Kidney tubule cell (primary cell): ENCODE measurements around the gene MON2.
"Not testable (repeated sequence)": the region's sequence is repeated elsewhere in the genome, so short reads cannot be mapped to it uniquely, and the experiment has no call there.

Experiments used
- DNase-seq: peaks from one replicate; pipeline ENCODE4 v3.0.0-alpha.2; 2018; ENCODE audit warnings: low spot score

MON2 gene

DNA sequence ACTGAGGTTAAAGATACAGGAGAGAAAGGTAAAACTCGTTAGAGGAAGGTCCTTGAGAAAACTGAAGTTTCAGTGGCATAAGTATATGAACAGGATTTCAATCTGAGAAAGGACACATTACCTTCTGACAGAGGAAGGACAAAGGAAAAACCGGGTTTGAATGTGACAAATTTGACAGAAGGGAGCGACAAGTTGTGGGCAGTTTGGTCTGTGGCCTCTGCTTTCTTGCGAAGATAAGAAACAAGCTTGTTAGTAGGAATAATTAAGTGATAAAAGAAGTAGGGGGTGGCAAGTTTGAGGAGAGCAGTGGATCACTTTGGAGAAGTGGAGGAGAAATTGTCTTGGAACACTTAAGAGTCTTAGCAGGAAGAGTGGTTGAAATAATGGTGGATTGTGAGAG lies 5.1 kb downstream of the MON2 start:
- DNase-seq, result no peak

DNA sequence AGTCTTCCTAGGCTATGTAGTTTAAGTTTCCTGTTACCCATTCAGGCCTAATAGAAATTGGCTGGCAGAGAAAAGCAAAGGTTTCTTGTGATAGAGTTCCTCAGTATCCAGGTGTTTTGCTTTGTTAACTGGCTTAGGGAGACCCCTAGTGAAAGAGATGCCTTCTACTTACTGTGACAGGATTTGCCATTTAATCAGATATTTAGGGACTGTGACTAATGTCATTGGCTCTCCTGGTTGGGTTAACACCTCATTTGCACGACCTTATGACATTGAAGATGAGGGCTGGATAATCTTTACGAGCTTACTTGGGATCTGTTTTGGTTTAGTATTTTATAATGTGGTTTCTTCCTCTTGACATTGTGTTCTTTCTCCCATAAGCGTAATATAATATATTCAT lies 5.8 kb downstream of the MON2 start:
- peak; percentile 15 for DNase-seq

DNA sequence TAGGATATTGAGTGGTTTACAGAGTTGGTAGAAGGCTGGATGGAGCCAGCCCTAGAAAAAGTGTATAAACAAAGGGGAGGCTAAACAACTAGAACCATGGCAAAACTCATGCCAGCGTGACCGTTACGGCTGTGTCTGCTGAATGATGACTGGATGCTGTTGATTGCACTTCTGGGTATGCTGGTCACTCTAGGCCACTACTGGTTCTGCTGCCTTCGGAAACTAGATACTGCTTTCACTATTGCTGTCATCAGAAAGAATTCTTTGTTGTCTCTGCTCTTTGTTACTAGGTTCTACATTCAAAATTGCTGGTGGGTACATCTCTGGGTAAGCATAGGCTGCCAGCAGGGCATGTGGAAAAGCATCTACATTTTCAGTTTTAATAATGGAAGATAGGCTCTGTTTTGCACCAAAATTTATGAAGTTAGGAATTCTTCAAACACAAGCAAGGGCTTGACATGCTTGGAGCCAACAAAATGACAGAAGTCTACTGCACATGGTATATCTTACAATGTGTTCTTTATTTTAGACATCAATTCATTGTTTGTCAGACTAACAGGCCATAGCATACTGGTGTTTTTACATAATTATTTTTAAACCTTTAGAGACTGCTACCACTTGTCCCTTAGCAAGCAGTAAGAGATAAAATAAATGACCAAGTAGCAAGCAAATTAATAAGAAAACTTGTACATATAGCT lies 15.4 kb downstream of the MON2 start:
- DNase-seq, result peak; percentile 69

DNA sequence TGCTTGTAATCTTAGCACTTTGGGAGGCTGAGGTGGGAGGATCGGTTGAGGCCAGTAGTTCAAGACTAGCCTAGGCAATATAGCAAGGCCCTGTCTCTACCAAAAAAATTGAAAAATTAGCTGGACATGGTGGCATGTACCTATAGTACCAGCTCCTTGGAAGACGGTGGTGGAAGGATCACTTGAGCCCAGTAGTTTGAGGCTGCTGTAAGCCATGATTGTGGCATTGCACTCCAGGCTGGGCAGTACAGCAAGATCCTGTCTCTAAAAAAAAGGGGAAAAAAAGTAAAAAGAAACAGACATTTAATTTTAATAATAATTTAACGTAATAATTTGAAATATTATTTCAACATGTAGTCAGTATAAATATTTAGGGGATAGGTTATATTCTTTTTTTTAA lies 16.1 kb downstream of the MON2 start:
- no peak for DNase-seq

DNA sequence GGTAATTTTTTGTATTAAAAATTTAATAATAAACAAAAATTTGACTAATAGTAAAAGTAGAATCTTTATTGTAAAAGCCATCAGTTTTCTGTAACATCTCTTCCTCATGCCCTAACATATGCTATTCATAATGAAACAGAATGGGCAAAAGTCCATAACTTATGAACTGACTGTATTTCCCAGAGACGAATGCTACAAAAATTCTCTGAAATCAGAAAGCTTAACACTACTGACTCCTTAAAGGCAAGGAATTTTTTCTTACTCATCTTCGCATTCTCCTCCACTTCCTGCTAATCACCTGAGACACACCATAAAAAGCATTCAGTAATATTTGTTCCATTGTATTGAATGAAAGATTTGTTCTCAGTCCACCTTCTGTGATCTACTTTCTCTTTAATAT lies 17.6 kb downstream of the MON2 start:
- peak; percentile 76 for DNase-seq

DNA sequence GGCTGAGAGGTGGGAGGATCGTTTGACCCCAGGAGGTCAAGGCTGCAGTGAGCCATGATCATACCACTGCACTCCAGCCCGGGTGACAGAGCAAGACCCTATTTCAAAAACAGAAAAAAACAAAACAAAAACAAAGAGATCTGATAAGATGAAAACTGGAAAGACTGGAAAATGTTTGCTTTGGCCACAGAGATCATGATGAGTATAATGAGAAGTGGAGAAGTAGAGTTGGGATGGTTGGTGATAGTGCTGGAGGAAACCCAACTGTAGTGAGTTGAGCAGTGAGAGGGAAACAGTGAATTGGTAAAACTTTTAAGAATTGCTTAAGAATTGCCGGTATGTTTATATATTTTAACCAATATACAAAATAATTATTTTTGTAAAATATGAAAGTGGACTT lies 39.2 kb downstream of the MON2 start:
- DNase-seq, result no peak

DNA sequence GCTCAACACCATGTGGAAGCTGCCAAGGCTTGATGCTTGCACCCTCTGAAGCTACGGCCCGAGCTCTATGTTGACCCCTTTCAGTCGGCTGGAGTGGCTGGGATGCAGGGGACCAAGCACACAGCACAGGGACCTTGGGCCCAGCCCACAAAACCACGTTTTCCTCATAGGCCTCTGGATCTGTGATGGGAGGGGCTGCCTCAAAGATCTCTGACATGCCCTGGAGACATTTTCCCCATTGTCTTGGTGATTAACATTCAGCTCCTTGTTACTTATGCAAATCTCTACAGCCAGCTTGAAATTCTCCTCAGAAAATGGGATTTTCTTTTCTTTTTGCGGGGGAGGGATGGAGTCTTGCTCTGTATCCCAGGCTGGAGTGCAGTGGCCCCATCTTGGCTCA lies 46.3 kb downstream of the MON2 start:
- no peak for DNase-seq

DNA sequence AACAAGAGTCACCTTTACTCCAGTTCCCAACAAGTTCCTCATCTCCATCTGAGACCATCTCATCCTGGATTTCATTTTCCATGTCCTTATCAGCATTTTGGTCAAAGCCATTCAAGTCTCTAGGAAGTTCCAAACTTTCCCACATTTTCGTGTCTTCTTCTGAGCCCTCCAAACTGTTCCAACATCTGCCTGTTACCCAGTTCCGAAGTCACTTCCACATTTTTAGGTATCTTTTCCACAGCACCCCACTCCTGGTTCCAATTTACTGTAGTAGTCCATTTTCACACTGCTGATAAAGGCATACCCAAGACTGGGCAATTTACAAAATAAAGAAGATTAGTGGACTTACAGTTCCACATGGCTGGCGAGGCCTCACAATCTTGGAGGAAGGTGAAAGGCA lies 47.5 kb downstream of the MON2 start:
- not testable (repeated sequence) for DNase-seq

DNA sequence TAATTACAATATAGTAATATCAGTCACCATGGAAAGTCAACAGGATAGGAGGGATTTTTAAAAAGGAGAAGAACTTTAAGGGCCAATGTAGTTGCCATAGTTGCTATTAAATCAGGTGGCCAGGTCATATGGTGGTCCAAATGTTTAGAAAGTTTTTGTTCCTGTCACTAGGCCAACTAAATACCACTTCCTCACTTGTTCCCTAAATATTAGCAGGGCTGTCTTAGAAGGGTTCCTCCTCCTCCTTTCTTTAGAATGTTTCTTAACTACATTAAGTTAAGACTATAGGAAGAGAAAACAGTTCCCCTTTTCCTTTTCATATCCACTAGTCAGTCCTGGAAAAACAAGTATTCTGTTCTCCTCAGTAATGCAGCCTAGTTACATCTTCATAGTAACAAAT lies 50.3 kb downstream of the MON2 start:
- DNase-seq, result no peak

DNA sequence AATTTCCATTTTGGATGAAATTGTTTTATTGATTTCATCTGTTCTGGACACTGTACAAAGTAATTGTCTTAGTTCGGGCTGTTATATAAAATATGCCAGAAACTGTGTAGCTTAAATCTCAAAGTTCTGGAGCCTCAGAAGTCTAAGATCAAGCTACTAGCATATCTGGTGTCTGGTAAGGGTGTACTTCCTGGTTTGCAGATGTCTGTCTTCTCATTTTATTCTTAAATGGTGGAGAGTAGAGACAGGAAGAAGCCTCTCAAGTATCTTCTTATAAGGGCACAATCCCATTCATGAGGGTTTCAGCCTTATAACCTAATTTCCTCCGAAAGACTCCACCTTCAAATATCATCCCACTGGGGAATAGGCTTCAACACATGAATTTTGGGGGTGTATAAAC lies 51.3 kb downstream of the MON2 start:
- DNase-seq, result no peak

DNA sequence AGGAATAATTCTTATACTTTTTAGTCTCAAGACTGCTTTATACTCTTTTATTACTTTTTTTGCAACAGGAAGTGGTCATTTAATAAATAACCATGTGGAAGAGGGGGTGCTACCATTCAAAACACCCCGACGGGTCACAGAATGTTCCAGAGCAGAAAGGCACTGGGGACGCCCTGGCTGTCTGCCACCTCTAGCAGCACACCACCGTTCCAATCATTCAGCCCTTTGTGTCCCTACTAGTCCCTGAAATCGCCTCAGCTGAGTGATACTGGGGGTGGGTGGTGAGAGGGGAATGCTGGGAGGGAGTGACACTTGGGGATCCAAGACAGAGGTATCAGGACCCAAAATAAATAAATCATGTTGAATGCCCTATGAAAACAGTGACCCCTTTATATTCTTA lies 52.4 kb downstream of the MON2 start:
- DNase-seq, result no peak

DNA sequence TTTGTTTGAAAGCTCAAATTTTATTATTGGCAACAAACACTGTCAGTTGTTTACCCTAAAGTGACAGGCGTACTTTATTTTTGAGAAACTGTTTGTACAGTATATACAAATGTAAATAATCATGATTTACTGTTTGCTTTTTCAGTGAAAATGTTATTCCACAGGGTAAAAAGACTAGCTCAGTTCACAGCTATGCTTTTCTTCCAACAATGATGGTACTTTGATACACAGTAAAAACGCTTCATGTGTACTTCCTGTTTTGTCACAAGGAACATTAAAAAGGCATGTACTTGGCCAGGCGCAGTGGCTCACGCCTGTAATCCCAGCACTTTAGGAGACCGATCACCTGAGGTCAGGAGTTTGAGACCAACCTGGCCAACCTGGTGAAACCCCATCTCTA lies 53.7 kb downstream of the MON2 start:
- no peak for DNase-seq

DNA sequence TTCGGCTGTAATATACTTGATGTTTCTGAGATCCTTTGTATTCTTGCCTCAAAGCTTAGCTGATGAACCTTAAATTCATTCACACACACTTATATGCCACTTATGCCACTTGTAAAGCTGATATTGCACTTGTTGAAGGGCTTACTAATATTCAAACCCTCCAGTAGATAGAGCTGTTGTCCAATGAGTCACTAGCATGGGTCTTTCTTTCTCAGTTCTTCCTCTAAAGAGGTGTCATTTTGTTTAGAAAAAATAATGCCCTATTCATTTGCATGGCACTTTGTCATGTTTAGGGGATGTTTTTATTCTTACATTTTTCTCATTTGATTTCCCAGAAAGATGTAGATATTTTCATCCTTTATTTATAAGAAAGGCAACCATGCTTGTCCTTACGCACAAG lies 56.4 kb downstream of the MON2 start:
- DNase-seq, result peak; percentile 41

DNA sequence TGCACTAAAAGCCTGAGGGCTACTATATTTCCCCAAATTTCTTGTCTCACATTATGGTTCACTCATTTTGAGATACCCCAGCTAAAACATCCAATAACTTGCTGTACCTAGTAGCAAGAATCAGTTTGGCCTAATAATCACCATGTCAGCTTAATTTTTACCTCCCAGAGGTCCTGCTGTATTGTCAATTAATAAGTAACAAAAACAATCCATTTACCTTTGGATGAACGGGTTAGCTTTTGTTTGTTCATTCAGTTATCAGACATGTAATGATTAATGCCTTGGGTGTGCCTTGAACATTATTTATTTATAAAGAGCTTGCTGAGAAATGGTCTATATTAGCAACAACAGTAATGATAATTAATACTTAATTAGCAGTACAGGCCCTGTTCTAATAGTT lies 57.0 kb downstream of the MON2 start:
- DNase-seq, result peak; percentile 25

DNA sequence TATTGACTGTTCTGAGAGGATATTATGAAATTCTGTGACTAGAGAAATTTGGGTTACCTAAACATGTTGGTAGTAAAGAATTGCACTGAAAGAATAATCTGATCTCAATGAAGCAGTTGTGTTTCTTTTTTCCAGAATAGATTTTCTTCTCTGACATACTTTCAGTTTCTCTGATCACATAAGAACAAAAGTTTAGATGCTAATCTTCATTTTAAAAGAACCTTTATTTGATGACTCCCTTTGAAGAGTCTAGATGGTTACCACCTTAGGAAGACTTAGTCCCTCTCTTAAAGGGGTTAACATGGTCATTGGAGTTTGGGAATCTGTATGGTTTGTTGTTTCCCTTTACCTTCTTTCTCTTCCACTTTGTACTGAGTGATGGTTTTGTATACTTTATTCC lies 58.6 kb downstream of the MON2 start:
- DNase-seq, result no peak

DNA sequence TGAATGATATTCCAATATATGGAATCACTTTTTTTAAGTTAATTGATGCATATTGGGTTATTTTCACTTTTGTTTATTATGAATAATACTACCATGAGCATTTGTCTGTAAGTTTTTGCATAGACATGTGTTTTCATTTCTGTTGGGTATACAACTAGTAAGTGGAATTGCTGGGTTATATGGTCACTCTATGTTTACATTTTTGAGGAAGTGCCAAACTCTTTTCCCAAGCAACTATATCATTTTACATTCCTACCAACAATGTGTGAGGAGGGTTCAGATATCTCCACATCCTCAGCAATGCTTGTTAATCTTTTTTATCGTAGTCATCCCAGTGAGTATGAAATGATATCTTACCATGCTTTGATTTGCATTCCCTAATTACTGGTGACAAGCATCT lies 64.0 kb downstream of the MON2 start:
- DNase-seq, result no peak

DNA sequence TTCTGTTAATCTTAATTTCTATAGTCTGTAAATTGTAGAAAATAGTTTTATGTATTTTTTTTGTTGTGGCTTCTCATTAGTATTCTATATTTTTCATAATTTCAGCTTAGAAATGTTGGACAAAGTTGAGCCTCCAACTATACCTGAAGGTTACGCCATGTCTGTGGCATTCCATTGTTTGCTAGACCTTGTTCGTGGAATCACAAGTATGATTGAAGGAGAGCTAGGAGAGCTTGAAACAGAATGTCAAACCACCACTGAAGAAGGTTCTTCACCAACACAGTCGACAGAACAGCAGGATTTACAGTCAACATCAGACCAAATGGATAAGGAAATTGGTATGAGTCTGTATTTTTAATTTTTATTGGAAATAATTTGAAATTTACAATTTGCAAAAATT lies 65.7 kb downstream of the MON2 start:
- no peak for DNase-seq

DNA sequence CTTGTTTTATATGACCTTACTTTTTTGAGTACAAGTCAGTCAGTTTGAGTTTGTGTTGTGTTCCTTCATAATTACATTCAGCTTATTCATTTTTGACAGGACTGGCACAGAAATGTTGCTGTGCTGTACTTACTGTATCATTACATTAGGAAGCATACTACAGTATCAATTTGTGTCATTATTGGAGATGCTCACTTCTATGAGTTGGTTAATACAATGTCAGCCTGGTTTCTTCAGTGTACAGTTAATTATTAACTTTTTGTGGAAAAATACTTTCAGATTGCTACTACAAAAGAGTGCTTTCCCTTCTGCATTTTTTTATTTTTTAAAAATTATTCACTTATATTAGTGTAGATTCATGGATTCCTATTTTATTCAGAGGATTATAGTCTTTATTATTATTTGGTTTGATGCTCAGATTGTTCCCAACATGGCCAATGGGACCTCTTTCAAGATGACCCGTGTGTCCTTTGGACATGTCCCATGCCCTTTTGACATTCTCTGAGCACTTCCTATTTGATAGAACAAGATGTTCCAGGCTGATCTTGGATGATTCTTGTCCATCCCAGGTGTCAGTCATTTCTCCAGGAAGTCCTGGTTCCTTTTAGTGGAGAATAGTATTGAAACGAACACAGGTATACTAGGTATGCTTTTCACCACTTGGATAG lies 66.6 kb downstream of the MON2 start:
- peak; percentile 13 for DNase-seq

DNA sequence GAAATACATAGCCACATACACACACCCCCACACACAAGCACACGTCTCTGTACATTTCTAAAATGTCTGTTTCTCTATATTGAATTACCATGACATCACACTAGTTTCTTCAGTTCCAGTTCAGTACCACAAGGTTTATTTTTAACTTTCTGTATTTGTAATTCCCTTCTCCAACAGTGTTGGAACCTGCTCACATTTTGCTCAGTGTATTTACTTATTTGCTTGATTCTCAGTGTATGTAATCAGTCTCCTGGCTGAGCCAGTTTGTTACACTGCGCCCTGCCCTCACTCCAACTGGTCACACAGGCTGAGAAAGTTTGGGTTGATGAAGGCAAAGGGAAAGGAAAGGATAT lies 67.1 kb downstream of the MON2 start:
- peak; percentile 50 for DNase-seq

DNA sequence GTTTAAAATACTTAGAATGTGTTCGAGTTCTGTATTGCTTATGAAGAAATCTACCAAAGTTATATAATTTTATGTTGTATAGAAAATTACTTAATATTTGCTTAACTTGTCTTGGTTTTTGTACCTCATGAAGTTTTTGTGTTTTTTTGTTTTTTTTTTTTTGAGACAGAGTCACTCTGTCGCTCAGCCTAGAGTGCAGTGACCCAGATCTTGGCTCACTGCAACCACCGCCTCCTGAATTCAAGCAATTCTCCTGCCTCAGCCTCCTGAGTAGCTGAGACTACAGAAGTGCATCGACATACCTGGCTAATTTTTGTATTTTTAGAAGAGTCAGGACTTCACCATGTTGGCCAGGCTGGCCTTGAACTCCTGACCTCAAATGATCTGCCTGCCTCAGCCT lies 69.9 kb downstream of the MON2 start:
- no peak for DNase-seq

DNA sequence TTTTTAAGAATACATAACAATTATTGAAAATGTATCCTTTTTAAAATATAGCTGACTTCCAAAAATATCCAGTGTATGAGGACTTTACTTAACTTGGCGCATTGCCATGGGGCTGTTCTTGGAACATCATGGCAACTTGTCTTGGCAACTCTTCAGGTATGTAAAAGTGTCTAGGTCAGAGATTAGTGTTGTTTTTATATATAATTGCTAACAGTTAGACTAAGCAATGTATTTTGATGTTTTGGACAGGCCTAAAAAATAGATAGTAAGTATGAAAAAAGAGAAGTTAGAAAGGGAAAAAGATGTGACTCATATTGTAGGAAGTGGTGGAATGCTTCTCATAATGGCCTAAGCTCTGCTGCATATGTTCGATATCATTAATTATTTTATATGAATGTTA lies 70.9 kb downstream of the MON2 start:
- DNase-seq, result peak; percentile 28

DNA sequence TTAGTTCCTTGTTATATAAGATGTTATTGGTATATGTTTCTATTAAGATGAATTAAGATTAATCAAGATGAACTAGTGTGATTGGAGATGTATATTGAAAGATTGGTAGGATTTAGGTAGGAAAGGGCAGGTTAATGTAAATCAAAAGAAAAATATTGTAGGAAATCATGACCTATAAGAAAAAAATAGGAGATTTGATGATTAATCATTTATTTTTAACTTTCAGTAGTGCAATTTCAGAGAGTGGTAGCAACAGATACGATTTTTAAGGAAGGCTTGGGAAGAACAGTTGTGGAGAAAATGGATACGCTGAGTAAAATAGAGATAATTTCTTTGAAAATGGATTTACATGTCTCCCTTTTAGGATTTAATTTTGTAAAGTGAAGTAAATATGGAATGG lies 73.7 kb downstream of the MON2 start:
- DNase-seq, result no peak

DNA sequence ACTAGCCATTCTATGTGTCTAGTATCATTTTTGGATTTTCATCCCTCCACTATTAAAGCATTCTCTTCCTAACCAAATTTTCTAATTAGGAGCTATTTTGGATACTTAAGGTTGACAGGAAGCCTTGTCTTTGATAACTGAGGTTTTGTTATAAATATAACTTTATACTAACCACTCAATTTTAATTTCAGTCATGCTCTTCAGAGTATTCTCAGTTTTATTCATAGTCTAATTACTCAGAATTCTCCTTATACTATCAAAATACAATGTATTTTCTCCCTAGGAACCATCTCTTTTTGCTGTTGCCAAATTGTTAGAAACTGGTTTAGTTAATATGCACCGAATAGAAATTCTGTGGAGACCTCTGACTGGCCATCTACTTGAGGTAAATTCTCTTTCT lies 76.2 kb downstream of the MON2 start:
- DNase-seq, result no peak

DNA sequence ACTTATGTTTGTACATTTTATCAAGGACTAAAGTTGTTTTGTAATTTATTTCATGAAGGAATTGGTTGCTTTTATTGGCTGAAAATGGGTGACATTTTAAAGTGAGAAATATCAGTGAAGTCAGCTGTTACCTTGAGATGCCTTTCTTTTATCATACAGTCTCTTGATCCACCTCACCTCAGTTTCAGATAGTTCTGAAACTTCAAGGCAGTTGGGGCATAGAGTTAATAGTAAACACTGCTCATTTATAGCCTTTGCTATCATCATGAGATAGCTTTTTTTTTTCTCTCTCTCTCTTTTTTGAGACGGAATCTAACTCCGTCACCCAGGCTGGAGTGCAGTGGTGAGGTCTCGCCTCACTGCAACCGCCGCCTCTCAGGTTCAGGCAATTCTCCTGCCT lies 76.7 kb downstream of the MON2 start:
- no peak for DNase-seq
